HG03378 (cell line): ENCODE measurements around the gene DGKA.

Source experiments
- ATAC-seq: cut with Tn5 transposase; IDR thresholded peaks from one replicate; pipeline ENCODE4 v1.9.1; 2021; ENCODE audit warnings: mild to moderate bottlenecking, moderate library complexity; ENCODE audit not compliant: unreplicated experiment

DGKA gene

GRCh38 chr12:55931317-55931779 lies 386 bp downstream of the DGKA start:
- no peak for ATAC-seq

- ATAC-seq: no peak
Observed at GRCh38 chr12:55931780-55932550, 1.0 kb downstream of the DGKA start.

- ATAC-seq: no peak
Observed at GRCh38 chr12:55932551-55932910, 1.6 kb downstream of the DGKA start.

- no peak for ATAC-seq
Observed at GRCh38 chr12:55933169-55933798, 2.3 kb downstream of the DGKA start.

- ATAC-seq: no peak
Observed at GRCh38 chr12:55933799-55934742, 3.1 kb downstream of the DGKA start.

GRCh38 chr12:55934773-55935172 lies 3.8 kb downstream of the DGKA start:
- ATAC-seq: no peak

- ATAC-seq: no peak
Observed at GRCh38 chr12:55935738-55936151, 4.8 kb downstream of the DGKA start.

- ATAC-seq: no peak
Observed at GRCh38 chr12:55937981-55938380, 7.0 kb downstream of the DGKA start.

GRCh38 chr12:55938826-55939501 lies 8.0 kb downstream of the DGKA start:
- no peak for ATAC-seq

GRCh38 chr12:55940065-55940732 lies 9.2 kb downstream of the DGKA start:
- ATAC-seq: peak; percentile 94

GRCh38 chr12:55942055-55942454 lies 11.1 kb downstream of the DGKA start:
- no peak for ATAC-seq

- ATAC-seq: no peak
Observed at GRCh38 chr12:55942577-55943136, 11.7 kb downstream of the DGKA start.

- ATAC-seq: no peak
Observed at GRCh38 chr12:55946553-55946952, 15.6 kb downstream of the DGKA start.

GRCh38 chr12:55955344-55955743 lies 24.4 kb downstream of the DGKA start:
- ATAC-seq: no peak

GRCh38 chr12:55955800-55956508 lies 25.0 kb downstream of the DGKA start:
- no peak for ATAC-seq

GRCh38 chr12:55957106-55957859 lies 26.3 kb downstream of the DGKA start:
- ATAC-seq: no peak

GRCh38 chr12:55963760-55964159 lies 32.8 kb downstream of the DGKA start:
- no peak for ATAC-seq

- no peak for ATAC-seq
Observed at GRCh38 chr12:55965240-55965639, 34.3 kb downstream of the DGKA start.
